PFSK-1 (cell line): ENCODE data around the gene GPR84.

Experiments used
- FOXP2 ChIP-seq: optimal IDR thresholded peaks from 2 replicates; pipeline ENCODE3; 2011; ENCODE audit warnings: borderline replicate concordance, control low read depth, inconsistent platforms; ENCODE audit not compliant: insufficient read depth; ENCODE audit errors: extremely low read length, extremely low read depth
- POLR2AphosphoS5 ChIP-seq: IDR thresholded peaks from 2 replicates; pipeline ENCODE4 v1.6.1; 2012; ENCODE audit warnings: low read depth, mild to moderate bottlenecking, control low read depth, low read length, moderate library complexity
- SIN3A ChIP-seq: IDR thresholded peaks from 2 replicates; pipeline ENCODE4 v1.6.1; 2012; ENCODE audit warnings: mild to moderate bottlenecking, low read length, moderate library complexity, borderline replicate concordance; ENCODE audit not compliant: insufficient read depth
- TAF1 ChIP-seq: IDR thresholded peaks from 2 replicates; pipeline ENCODE4 v1.6.1; 2012; ENCODE audit warnings: low read length, control low read depth, borderline replicate concordance; ENCODE audit not compliant: insufficient read depth
- TF ChIP-seq, protein P1 (sequence below), 2 experiments: IDR thresholded peaks; 2 replicates each; pipeline versions ENCODE4 v1.6.1 to v1.8.0; 2011 to 2012; ENCODE audit warnings: low read depth in 2 of 2, low read length in 2 of 2, control low read depth in 1 of 2, inconsistent platforms in 1 of 2, mild to moderate bottlenecking in 1 of 2, moderate library complexity in 1 of 2; ENCODE audit not compliant: insufficient read depth in 1 of 2

The GPR84 gene

DNA sequence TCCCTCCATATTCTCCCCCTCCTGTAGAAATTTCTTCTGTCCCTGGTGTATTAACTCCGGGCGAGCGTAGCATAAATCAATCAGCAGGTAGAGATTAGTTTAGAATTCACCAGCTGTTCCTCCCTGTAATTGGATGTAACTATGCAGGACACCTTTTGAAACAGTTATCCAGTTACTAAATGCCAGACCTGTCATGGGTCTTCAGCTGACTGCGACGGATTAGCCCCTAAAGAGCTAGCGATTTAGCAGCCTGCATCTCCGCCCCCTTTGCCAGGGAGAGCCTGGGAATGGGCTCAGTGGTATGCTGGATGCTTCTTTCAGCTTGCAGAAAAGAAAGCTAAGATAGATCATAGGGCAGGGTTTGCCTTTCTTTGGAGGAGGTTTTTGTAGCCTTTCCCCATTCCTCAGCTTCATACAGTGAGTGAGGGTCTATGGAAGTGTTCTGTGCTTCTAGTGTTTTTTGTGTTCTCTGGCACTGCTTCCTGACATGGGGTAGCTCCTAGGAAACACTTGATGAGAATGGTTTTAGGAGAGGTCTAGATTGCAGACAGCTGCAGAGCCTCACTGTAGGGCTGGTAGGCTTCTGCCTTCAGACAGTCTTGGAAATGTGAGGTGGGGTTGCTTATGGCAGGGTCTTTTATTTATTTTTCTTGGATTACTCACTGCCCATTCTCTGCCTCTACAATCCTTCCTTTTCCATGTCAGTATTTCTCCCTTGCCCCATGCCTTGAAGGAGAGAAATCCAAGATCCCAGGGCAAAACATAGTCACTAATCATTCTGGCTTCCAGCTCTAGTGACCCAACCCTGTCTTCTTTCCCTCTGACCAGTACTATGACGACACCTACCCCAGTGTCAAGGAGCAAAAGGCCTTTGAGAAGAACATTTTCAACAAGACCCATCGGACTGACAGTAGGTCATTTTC, 22.6 kb downstream of the GPR84 start:
- TF ChIP-seq POLR2AphosphoS5 (no peak), SIN3A (no peak), TAF1 (no peak), FOXP2 (no peak)
- TF ChIP-seq, protein P1, sequence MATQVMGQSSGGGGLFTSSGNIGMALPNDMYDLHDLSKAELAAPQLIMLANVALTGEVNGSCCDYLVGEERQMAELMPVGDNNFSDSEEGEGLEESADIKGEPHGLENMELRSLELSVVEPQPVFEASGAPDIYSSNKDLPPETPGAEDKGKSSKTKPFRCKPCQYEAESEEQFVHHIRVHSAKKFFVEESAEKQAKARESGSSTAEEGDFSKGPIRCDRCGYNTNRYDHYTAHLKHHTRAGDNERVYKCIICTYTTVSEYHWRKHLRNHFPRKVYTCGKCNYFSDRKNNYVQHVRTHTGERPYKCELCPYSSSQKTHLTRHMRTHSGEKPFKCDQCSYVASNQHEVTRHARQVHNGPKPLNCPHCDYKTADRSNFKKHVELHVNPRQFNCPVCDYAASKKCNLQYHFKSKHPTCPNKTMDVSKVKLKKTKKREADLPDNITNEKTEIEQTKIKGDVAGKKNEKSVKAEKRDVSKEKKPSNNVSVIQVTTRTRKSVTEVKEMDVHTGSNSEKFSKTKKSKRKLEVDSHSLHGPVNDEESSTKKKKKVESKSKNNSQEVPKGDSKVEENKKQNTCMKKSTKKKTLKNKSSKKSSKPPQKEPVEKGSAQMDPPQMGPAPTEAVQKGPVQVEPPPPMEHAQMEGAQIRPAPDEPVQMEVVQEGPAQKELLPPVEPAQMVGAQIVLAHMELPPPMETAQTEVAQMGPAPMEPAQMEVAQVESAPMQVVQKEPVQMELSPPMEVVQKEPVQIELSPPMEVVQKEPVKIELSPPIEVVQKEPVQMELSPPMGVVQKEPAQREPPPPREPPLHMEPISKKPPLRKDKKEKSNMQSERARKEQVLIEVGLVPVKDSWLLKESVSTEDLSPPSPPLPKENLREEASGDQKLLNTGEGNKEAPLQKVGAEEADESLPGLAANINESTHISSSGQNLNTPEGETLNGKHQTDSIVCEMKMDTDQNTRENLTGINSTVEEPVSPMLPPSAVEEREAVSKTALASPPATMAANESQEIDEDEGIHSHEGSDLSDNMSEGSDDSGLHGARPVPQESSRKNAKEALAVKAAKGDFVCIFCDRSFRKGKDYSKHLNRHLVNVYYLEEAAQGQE (IDR thresholded peaks at IDR 0.05; ENCODE audit: insufficient read depth in 1 of 2, low read depth in 2 of 2, low read length in 2 of 2), result no peak

DNA sequence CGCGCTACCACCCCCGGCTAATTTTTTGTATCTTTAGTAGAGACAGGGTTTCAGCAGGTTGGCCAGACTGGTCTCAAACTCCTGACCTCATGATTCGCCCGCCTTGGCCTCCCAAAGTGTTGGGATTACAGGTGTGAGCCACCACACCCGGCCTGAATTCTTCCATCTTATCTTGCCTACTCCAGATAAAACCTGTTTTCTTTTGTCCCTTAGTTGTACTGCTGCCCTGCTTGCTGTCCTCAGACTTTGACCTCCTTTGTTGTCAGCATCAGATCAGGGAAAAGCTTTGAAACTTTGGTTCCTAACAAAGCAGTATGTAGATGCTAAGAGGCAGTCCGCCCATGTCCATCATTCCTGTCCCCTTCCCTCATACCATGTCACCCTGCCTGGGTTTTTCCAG, 23.4 kb downstream of the GPR84 start:
- TF ChIP-seq TAF1, result no peak
- TF ChIP-seq, protein P1 (IDR thresholded peaks at IDR 0.05; ENCODE audit: insufficient read depth in 1 of 2, low read depth in 2 of 2, low read length in 2 of 2), result no peak
- no peak for TF ChIP-seq SIN3A
- TF ChIP-seq POLR2AphosphoS5, result no peak
- TF ChIP-seq FOXP2, result no peak

DNA sequence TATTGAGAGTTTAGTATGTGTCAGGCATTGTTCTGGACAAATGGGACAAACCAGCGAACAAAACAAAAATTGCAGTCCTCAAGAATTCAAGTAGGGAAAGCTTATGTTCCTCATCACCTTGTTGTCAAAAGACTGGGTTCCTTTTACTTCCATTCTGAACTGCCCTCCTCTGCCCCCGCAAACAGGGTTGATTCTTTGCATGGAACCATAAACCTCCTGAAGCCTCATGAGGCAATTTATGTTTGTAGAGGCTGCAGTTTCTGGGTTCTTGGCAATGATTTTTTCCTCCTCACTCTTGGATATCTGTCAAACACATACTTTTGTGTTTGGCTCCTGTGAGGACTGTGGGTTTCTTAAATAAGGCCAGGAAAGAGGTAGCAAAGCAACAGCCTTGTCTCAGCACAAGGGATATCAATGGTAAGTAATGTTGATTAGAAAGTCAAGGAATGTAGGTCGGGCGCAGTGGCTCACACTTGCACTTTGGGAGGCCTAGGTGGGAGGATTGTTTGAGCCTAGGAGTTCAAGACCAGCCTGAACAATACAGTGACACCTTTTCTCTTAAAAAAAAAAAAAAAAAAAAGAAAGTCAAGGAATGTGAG, 25.5 kb downstream of the GPR84 start:
- TF ChIP-seq FOXP2 (no peak), POLR2AphosphoS5 (no peak), SIN3A (no peak), TAF1 (no peak)
- TF ChIP-seq, protein P1 (IDR thresholded peaks at IDR 0.05; ENCODE audit: insufficient read depth in 1 of 2, low read depth in 2 of 2, low read length in 2 of 2), result no peak

DNA sequence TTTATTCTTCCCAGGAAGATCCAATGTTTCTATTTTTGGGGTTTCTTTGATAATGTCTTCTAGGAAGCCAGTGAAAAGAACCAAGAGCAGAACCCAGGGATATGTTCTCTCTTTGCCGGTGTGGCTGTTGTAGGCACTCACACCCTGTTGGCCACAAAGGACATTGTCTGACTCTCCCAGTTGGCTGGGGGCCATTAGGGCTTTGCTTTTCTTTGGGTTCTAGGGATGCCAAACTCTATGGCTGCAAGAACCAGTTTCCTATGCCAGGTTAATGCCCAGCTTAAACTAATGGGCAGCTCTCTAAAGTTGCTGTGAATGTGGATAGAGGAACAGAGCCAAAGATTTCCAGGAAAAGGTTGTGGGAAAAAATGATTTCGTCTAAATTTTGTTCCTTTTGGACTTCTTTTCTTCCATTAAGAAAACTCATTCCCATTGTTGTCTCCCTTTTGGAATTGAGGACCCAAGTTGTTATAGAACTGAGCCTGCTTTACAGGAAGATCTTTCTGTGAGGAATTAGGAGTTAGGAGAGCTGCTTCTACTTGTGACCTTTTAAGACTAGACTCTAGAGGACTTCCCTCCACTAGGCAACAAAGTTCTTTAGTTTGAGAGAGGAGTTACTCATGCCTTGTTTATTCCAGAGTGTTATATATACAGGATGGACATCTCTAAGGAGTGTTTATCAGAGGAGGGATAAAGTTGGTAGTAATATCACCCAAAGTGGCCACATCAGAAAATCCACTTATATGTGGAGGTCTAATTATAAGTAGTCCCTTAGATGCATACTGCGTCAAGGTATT, 26.2 kb downstream of the GPR84 start:
- no peak for TF ChIP-seq POLR2AphosphoS5
- TF ChIP-seq TAF1, result no peak
- TF ChIP-seq FOXP2, result no peak
- TF ChIP-seq SIN3A, result no peak
- TF ChIP-seq, protein P1 (IDR thresholded peaks at IDR 0.05; ENCODE audit: insufficient read depth in 1 of 2, low read depth in 2 of 2, low read length in 2 of 2), result no peak
